Measurements from ENCODE around the gene SPACA4.

SPACA4 gene

GRCh38 chr19:48614436-48615230 lies 8.1 kb downstream of the SPACA4 start, which contains the start of gene FAM83E:
FAM83E (minus strand) TSS chr19:48615076; CDS start chr19:48613372, 1,704 bp downstream.
- Histone ChIP-seq H3K27ac (peak within 1 kb of the TSS in 6 of 11 experiments; percentile 4 to 97 (median 36); a peak in 6 of 22 replicates), H3K9me3 (replicated peaks in 1 of 11) (no peaks in the 10 kb centered on the region), H4K20me1 (peaks cover 40 to 71% (median 61%) of the 10 kb centered on the region in 11 experiments), H3K4me2 (peak within 1 kb of the TSS in 10 of 11 experiments; percentile 95 to 99 (median 98); a peak in 16 of 22 replicates), H3K27me3 (no peaks in the 10 kb centered on the region), H3K9ac (peak within 1 kb of the TSS; percentile 93 to 100 (median 98); a peak in 20 of 22 replicates), H3K4me1 (peaks cover 32 to 53% (median 36%) of the 10 kb centered on the region in 10 experiments), H3K4me3 (peak within 1 kb of the TSS in 4 of 10 experiments; percentile 86 to 94 (median 92); a peak in 3 of 20 replicates), H3K36me3 (peaks cover 38 to 58% (median 47%) of the 10 kb centered on the region in 11 experiments)
- no peak for TF ChIP-seq Cebpa-rat (IDR thresholded peaks at IDR 0.05)

DNA sequence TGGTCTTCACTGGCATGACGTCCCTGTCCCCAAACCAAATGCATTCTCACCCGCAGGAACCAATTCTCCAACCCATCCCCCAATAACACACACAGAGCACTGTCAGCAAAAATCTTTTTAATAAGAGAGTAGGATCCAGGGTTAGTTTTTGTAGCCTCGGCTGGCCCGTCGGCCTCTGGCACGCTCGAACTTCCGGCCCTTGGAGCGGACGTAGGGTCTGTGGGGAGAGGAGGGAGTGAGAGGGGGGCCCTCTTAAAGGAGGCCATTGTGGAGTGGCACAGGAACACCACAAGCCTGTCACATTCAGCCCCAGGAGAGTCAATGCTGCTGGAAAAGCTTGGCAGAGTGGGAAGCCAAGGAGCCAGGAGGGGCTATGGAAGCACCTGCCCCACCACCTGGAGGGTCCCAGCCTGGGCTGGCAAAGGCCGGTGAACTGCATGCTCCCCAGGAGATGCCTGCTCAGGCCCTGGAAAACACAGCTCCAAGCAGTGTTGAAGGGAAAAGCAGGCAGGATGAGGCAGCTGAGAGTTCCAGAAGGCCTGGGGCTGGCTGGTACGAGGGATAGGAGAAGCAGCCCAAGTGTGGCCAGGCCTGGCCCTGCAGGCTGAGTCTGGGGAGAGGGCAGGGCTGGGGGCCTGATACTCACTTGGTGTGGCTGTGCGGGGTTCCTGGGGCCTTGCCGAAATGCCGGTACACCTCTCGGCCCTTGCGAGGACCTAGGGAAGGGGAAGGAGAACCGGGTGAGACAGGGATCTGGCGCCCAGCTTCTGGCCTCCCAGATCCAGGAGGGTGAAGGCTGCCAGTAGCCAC lies 8.9 kb downstream of the SPACA4 start:
- peaks cover 40 to 61% (median 43%) of the 10 kb centered on the region in 10 experiments for H3K4me1 ChIP-seq

GRCh38 chr19:48616041-48616436 lies 9.5 kb downstream of the SPACA4 start:
- H3K27ac ChIP-seq: peak overlapping the region in 6 of 11 experiments; percentile 93 to 98 (median 96); a peak in 6 of 22 replicates
- H3K4me2 ChIP-seq: peak overlapping the region in 10 of 11 experiments; percentile 95 to 99 (median 98); a peak in 21 of 22 replicates
- H4K20me1 ChIP-seq: peaks cover 40 to 71% (median 61%) of the 10 kb centered on the region in 11 experiments
- TF ChIP-seq Cebpa-rat (IDR thresholded peaks at IDR 0.05): no peak
- peaks cover 44 to 63% (median 46%) of the 10 kb centered on the region in 10 experiments for H3K4me1 ChIP-seq
- H3K36me3 ChIP-seq: peaks cover 38 to 58% (median 47%) of the 10 kb centered on the region in 11 experiments
- H3K9me3 ChIP-seq (replicated peaks in 1 of 11): no peaks in the 10 kb centered on the region
- no peaks in the 10 kb centered on the region for H3K27me3 ChIP-seq
- H3K4me3 ChIP-seq: peak overlapping the region in 7 of 10 experiments; percentile 79 to 97 (median 90); a peak in 13 of 20 replicates
- H3K9ac ChIP-seq: peak overlapping the region; percentile 93 to 100 (median 98); a peak in 20 of 22 replicates

More for the DNA sequence above, 8.9 kb downstream of the SPACA4 start:
- Histone ChIP-seq H3K27me3 (no peaks in the 10 kb centered on the region), H4K20me1 (peaks cover 40 to 71% (median 61%) of the 10 kb centered on the region in 11 experiments), H3K4me2 (peak overlapping the region in 10 of 11 experiments; percentile 95 to 99 (median 98); a peak in 16 of 22 replicates), H3K9ac (peak overlapping the region; percentile 93 to 100 (median 98); a peak in 20 of 22 replicates), H3K4me3 (peak overlapping the region in 4 of 10 experiments; percentile 86 to 94 (median 92); a peak in 3 of 20 replicates), H3K27ac (peak overlapping the region in 4 of 11 experiments; percentile 4 to 97 (median 54); a peak in 2 of 22 replicates), H3K36me3 (peaks cover 38 to 58% (median 47%) of the 10 kb centered on the region in 11 experiments), H3K9me3 (replicated peaks in 1 of 11) (no peaks in the 10 kb centered on the region)
- no peak for TF ChIP-seq Cebpa-rat (IDR thresholded peaks at IDR 0.05)

- H3K4me1 ChIP-seq: peaks cover 44 to 63% (median 52%) of the 10 kb centered on the region in 10 experiments
- H3K9me3 ChIP-seq (replicated peaks in 1 of 11): no peaks in the 10 kb centered on the region
- peak overlapping the region; percentile 93 to 100 (median 98) for H3K9ac ChIP-seq
- peaks cover 40 to 71% (median 61%) of the 10 kb centered on the region in 11 experiments for H4K20me1 ChIP-seq
- H3K36me3 ChIP-seq: peaks cover 38 to 59% (median 52%) of the 10 kb centered on the region in 11 experiments
- peak overlapping the region; percentile 91 to 99 (median 97) for H3K4me2 ChIP-seq
- H3K4me3 ChIP-seq: peak overlapping the region; percentile 79 to 100 (median 92); a peak in 19 of 20 replicates
- peak overlapping the region in 10 of 11 experiments; percentile 89 to 98 (median 93); a peak in 17 of 22 replicates for H3K27ac ChIP-seq
- H3K27me3 ChIP-seq: no peaks in the 10 kb centered on the region
- no peak for TF ChIP-seq Cebpa-rat (IDR thresholded peaks at IDR 0.05)
These were observed 10.0 kb downstream of the SPACA4 start for GRCh38 chr19:48616491-48617056.

DNA sequence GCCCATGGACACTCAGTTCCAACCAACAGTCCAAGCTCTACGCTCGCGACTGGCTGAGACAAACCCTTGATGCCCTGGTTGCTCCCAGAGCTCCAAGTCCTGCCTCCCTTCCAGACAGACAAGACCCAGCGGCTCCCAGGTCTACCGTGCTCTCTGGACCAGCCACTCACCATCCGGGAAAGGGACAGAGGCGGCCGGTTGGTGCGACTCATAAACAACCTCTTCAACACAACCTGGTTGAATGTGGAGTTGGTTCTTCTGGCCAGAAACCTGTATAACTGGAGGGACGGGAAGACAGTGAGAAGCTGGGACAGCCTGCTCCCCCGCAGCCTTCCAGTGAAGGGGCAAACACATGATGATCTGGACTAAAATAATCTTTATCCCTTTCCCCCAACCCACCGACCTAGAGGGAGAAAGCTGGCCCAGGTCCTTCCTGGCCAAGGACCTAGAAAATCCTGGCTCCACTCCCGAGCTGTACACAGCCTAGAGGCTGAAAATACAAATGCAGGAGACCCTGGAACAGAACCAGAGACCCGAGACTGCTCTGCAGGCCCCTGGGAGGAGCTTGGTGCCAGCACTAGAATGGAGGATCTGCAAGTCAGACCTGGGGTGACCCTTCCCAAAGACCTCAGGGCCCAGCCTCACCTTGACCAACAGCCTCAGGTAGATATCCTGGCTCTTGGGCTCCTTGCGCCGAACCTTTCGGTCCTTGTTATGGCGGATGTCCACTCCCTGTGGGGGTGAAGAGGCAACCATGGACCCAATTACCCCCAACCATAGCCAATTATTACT lies 10.8 kb downstream of the SPACA4 start:
- no peaks in the 10 kb centered on the region for H3K9me3 ChIP-seq (replicated peaks in 1 of 11)
- peak overlapping the region; percentile 79 to 100 (median 92) for H3K4me3 ChIP-seq
- peak overlapping the region; percentile 93 to 100 (median 98) for H3K9ac ChIP-seq
- H3K36me3 ChIP-seq: peaks cover 38 to 61% (median 52%) of the 10 kb centered on the region in 11 experiments
- peak overlapping the region; percentile 91 to 99 (median 97) for H3K4me2 ChIP-seq
- H4K20me1 ChIP-seq: peaks cover 40 to 64% (median 61%) of the 10 kb centered on the region in 11 experiments
- H3K4me1 ChIP-seq: peaks cover 45 to 66% (median 59%) of the 10 kb centered on the region in 10 experiments
- H3K27ac ChIP-seq: peak overlapping the region; percentile 87 to 98 (median 93); a peak in 21 of 22 replicates
- TF ChIP-seq Cebpa-rat (IDR thresholded peaks at IDR 0.05): no peak
- no peaks in the 10 kb centered on the region for H3K27me3 ChIP-seq

DNA sequence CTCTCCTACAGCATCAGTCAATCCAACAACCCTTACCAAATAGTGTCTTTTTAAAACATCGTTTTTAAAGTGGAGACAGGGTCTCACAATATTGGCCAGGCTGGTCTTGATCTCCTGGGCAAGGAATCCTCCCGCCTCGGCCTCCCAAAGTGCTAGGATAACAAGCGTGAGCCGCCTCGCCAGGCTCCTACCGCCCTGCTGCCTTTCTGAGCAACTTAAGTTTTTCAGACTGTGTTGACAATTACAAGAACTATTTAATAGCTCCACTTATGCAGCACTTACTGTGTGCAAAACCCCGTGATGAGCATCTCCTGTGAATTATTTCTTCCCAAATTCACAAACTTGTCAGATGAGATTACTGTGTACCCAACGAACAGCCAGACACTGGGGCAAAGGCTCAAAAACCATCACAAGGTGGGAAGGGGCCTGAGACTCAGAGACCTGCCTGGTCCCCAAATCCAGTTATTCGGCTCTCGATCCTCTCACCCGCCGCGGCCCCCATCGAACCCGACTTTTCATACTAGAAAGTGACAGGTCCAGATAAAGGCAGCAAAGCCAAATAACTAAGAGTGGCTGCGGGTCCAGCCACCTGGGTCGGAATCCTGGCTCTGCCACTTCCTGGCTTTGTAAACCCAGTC lies 11.9 kb downstream of the SPACA4 start:
- peaks cover 38 to 54% (median 45%) of the 10 kb centered on the region in 11 experiments for H3K36me3 ChIP-seq
- no peak for TF ChIP-seq Cebpa-rat (IDR thresholded peaks at IDR 0.05)

More for the DNA sequence above, 11.9 kb downstream of the SPACA4 start:
- no peaks in the 10 kb centered on the region for H3K27me3 ChIP-seq
- peaks cover 54 to 72% (median 69%) of the 10 kb centered on the region in 10 experiments for H3K4me1 ChIP-seq
- H3K27ac ChIP-seq: peak overlapping the region; percentile 87 to 98 (median 93)
- peak overlapping the region; percentile 93 to 100 (median 98) for H3K9ac ChIP-seq
- H3K9me3 ChIP-seq (replicated peaks in 1 of 11): no peaks in the 10 kb centered on the region
- peak overlapping the region; percentile 91 to 99 (median 97) for H3K4me2 ChIP-seq
- peak overlapping the region; percentile 79 to 100 (median 92) for H3K4me3 ChIP-seq
- peaks cover 40 to 55% (median 53%) of the 10 kb centered on the region in 11 experiments for H4K20me1 ChIP-seq

All from BLaER1 treated with 17β-estradiol and CSF1 and Interleukin-3, amounts not matched to agents 10 nM and 100 nM (cell line).